Ovary (tissue), 9 donors: ENCODE data around the gene IL24. TPM values are rescaled to one million over a fixed set of nuclear protein-coding genes. Genes with fewer than 3 reads are reported as not detected.

Source experiments
- DNase-seq, 5 donors: peaks; one replicate each; pipeline ENCODE4 v3.0.0-alpha.2; 2019 to 2020
- H3K27ac ChIP-seq, 2 donors: fragments of 200-600 bp; one replicate each; pipeline versions ENCODE4 v1.5.1 to v1.8.0; 2019 to 2022
- H3K27me3 ChIP-seq: fragments of 200-600 bp; one replicate; pipeline ENCODE4 v1.8.0; 2022
- H3K36me3 ChIP-seq: fragments of 200-600 bp; sonication (generic); one replicate; pipeline ENCODE4 v1.5.1; 2019
- H3K4me1 ChIP-seq: one replicate; pipeline ENCODE4 v1.8.1; 2013; ENCODE audit warnings: mild to moderate bottlenecking, moderate library complexity; ENCODE audit not compliant: insufficient read depth
- H3K4me3 ChIP-seq: fragments of 200-600 bp; sonication (generic); one replicate; pipeline ENCODE4 v1.5.1; 2017
- H3K9me3 ChIP-seq, 2 donors: fragments of 200-600 bp in 1 of 2; sonication (generic) in 1 of 2; one replicate each; pipeline versions ENCODE4 v1.5.1 to v1.8.1; 2013 to 2019; ENCODE audit warnings: mild to moderate bottlenecking in 1 of 2, moderate library complexity in 1 of 2
- CTCF ChIP-seq, 3 donors: fragments of 450-650 bp in 2 of 3; fragments of 200-600 bp in 1 of 3; IDR thresholded peaks; one replicate each; pipeline versions ENCODE4 v1.5.1 to v1.8.0; 2016 to 2022; ENCODE audit warnings: antibody characterized with exemption in 3 of 3, mild to moderate bottlenecking in 1 of 3
- EP300 ChIP-seq: sonication (generic); formaldehyde crosslinking; IDR thresholded peaks from one replicate; pipeline ENCODE4 v1.6.1; 2017; ENCODE audit warnings: antibody characterized with exemption
- POLR2A ChIP-seq: fragments of 450-650 bp; IDR thresholded peaks from one replicate; pipeline ENCODE4 v1.6.1; 2017; ENCODE audit warnings: antibody characterized with exemption, mild to moderate bottlenecking, moderate library complexity
- WGBS, 3 donors: extraction: QIAGEN DNeasy Blood & Tissue Kit in 1 of 3; methylation state at CpG; one replicate each; pipeline versions ENCODE4 v1.1.5 to v1.1.7; 2013 to 2017; 5-methylcytosine and 5-hydroxymethylcytosine counted together
- intact Hi-C, 4 donors: fragments of 100-400 bp; cut with DNase I; formaldehyde crosslinking; loops; one replicate each; pipeline versions ENCODE4 v1.11.0 to v1.15.1; 2022 to 2023
- polyA plus RNA-seq, 2 donors: library from polyadenylated mRNA; stranded (reverse); fragments of 200-250 nt in 1 of 2; fragments of 350-450 nt in 1 of 2; fragmentation: Illumina TruSeq in 1 of 2; extraction: RNeasy Lipid Tissue Mini Kit (QIAGEN cat#74804) in 1 of 2; gene quantifications; one replicate each; pipeline ENCODE4 v1.2.3, GENCODE V29; 2013 to 2014
- total RNA-seq, 7 donors: library from RNA; depleted of rRNA in 2 of 7; stranded (reverse); fragments of >200 nt in 2 of 7; fragmentation: NEBNext Ultra II Directional in 3 of 7; extraction: Animal tissue kit (Norgen Biotek cat#: 25700) in 3 of 7; gene quantifications; one replicate each; pipeline versions ENCODE4 v1.1.0 to v1.2.4, GENCODE V29; 2016 to 2023
- donor health status: DM: no; HTN: no; CAD: no; lungs with moderate emphysema.
- donor health status: DM: no; HTN: no; CAD: no.
- donor health status: Bipolar disorder and iron deficiency.
- donor health status: DM: yes; HTN: yes; CAD: no.
- donor health status: DM: no; HTN: no; CAD: no.
- donor health status: DM: yes; HTN: yes; CAD: no.

IL24 gene
- total and polyA plus RNA-seq, 9 donors, result 0.10 to 1.8 (median 0.72) TPM; not detected in 6

GRCh38 chr1:206875752-206876377 lies 21.4 kb upstream of the IL24 start:
- Histone ChIP-seq H3K9me3 (peaks cover 0 to 3% of the 10 kb centered on the region in 2 donors), H3K36me3 (no peaks in the 10 kb centered on the region), H3K4me1 (no peaks in the 10 kb centered on the region), H3K27ac (no peak overlapping the region), H3K4me3 (no peak overlapping the region), H3K27me3 (no peaks in the 10 kb centered on the region)
- TF ChIP-seq EP300 (no peak), POLR2A (no peak), CTCF (IDR thresholded peaks at IDR 0.05) (no peak)
- WGBS, 3 donors, result 84 to 89% (median 88%) methylated on average over 3 of the region's 3 CpGs
- intact Hi-C loops, result no loop called here
- no peak for DNase-seq

- no peaks in the 10 kb centered on the region for H3K4me1 ChIP-seq
- H3K27ac ChIP-seq, result no peak overlapping the region
- no peak overlapping the region for H3K4me3 ChIP-seq
- intact Hi-C loops, result no loop called here
- H3K27me3 ChIP-seq, result no peaks in the 10 kb centered on the region
- H3K36me3 ChIP-seq, result no peaks in the 10 kb centered on the region
- peaks cover 0 to 3% of the 10 kb centered on the region in 2 donors for H3K9me3 ChIP-seq
- no peak for TF ChIP-seq CTCF (IDR thresholded peaks at IDR 0.05)
- no peak for TF ChIP-seq EP300
- no peak for TF ChIP-seq POLR2A
- DNase-seq, result no peak
Measured at GRCh38 chr1:206878456-206878855, 18.8 kb upstream of the IL24 start.

- no peak overlapping the region for H3K27ac ChIP-seq
- intact Hi-C loops, result no loop called here
- DNase-seq, result no peak
- H3K4me3 ChIP-seq, result no peak overlapping the region
- 76 to 90% (median 84%) methylated on average over 3 of the region's 3 CpGs for WGBS, 3 donors
- H3K36me3 ChIP-seq, result no peaks in the 10 kb centered on the region
- H3K9me3 ChIP-seq, result peaks cover 0 to 3% of the 10 kb centered on the region in 2 donors
- H3K27me3 ChIP-seq, result no peaks in the 10 kb centered on the region
- H3K4me1 ChIP-seq, result no peaks in the 10 kb centered on the region
- no peak for TF ChIP-seq EP300
- no peak for TF ChIP-seq POLR2A
- no peak for TF ChIP-seq CTCF (IDR thresholded peaks at IDR 0.05)
Measured at GRCh38 chr1:206880314-206880713, 16.9 kb upstream of the IL24 start.

GRCh38 chr1:206882555-206882954 lies 14.7 kb upstream of the IL24 start:
- Histone ChIP-seq H3K36me3 (no peaks in the 10 kb centered on the region), H3K4me3 (no peak overlapping the region), H3K4me1 (no peaks in the 10 kb centered on the region), H3K27ac (no peak overlapping the region), H3K9me3 (peaks cover 0 to 3% of the 10 kb centered on the region in 2 donors), H3K27me3 (no peaks in the 10 kb centered on the region)
- DNase-seq, result no peak
- TF ChIP-seq EP300 (no peak), CTCF (IDR thresholded peaks at IDR 0.05) (no peak), POLR2A (no peak)
- intact Hi-C loops, result no loop called here
- WGBS, 3 donors, result 82 to 92% (median 90%) methylated on average over 3 of the region's 3 CpGs
